AG04450 (cell line): Measurements from ENCODE around the gene CSGALNACT2. TPM values are rescaled to one million over a fixed set of nuclear protein-coding genes. Genes with fewer than 3 reads are reported as not detected.

Source experiments
- CTCF ChIA-PET: fragments of 300-600, 350-600 bp; formaldehyde crosslinking; extraction: SDS; loops from one replicate; lab custom pipeline; 2022; ENCODE audit warnings: antibody characterized with exemption, inconsistent platforms; lab: Charles Lee
- POLR2A ChIA-PET: fragments of 350-600 bp; formaldehyde crosslinking; extraction: SDS; loops from one replicate; lab custom pipeline; 2021; ENCODE audit warnings: antibody characterized with exemption, inconsistent platforms; lab: Yijun Ruan, JAX
- DNase-seq: peaks from one replicate; pipeline ENCODE4 v3.0.0-alpha.2; 2011; ENCODE audit warnings: low read depth, low spot score
- H3K27ac ChIP-seq: one replicate; pipeline ENCODE4 v1.5.1; 2012; ENCODE audit warnings: low read depth, low read length, control low read depth
- H3K27me3 ChIP-seq: one replicate; pipeline ENCODE4 v1.6.0; 2012; ENCODE audit warnings: low read length; ENCODE audit not compliant: control insufficient read depth, insufficient read depth
- H3K4me3 ChIP-seq: 2 replicates; pipeline ENCODE4 v1.5.1; 2011; ENCODE audit warnings: mild to moderate bottlenecking, low read depth, low read length, control low read depth
- H3K9me3 ChIP-seq: 2 replicates; pipeline ENCODE4 v1.5.1; 2012; ENCODE audit warnings: low read length; ENCODE audit not compliant: control insufficient read depth, insufficient read depth
- polyA plus RNA-seq: library from polyadenylated mRNA; depleted of rRNA; stranded (reverse); fragments of >200 nt; gene quantifications from 2 replicates; pipeline ENCODE4 v1.2.3, GENCODE V29; 2011
- TF ChIP-seq, protein P1 (sequence below): IDR thresholded peaks from 2 replicates; pipeline ENCODE4 v1.5.1; 2011; ENCODE audit warnings: low read depth, low read length, control low read depth, inconsistent platforms

The CSGALNACT2 gene
- polyA plus RNA-seq, 1 experiment, result 23.0 TPM

DNA sequence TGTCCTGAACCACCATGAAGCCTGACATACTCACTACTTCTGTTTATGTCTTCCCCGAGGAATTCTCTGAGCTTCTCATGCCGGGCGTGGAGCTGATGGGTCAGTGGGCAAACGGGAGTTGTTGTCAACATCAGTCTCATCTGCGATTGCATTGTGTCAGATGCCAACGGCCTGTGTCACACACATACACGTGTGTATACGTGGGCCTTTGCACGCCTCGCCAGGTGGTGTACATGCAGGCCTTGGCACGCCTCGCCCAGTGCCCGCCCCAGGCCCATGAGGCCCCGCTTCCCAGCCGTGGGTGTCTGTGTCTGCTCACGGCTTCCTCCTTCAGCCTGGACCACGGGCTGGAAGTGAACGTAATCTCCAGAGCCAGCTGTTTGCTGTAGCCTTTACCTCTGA is 7.5 kb upstream of the CSGALNACT2 start:
- H3K27ac ChIP-seq, result no peak overlapping the region
- TF ChIP-seq, protein P1, sequence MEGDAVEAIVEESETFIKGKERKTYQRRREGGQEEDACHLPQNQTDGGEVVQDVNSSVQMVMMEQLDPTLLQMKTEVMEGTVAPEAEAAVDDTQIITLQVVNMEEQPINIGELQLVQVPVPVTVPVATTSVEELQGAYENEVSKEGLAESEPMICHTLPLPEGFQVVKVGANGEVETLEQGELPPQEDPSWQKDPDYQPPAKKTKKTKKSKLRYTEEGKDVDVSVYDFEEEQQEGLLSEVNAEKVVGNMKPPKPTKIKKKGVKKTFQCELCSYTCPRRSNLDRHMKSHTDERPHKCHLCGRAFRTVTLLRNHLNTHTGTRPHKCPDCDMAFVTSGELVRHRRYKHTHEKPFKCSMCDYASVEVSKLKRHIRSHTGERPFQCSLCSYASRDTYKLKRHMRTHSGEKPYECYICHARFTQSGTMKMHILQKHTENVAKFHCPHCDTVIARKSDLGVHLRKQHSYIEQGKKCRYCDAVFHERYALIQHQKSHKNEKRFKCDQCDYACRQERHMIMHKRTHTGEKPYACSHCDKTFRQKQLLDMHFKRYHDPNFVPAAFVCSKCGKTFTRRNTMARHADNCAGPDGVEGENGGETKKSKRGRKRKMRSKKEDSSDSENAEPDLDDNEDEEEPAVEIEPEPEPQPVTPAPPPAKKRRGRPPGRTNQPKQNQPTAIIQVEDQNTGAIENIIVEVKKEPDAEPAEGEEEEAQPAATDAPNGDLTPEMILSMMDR, result no peak
- H3K4me3 ChIP-seq, result no peak overlapping the region
- CTCF ChIA-PET, result interaction anchor here (0.6 kb wide), 1 partner anchor 257 kb away, joined by 5 read pairs; no protein-coding TSS in a partner anchor
- POLR2A ChIA-PET, result no interaction called here
- peaks cover 24% of the 10 kb centered on the region for H3K27me3 ChIP-seq
- DNase-seq, result no peak
- no peaks in the 10 kb centered on the region; the same call in 1 of the 2 replicates for H3K9me3 ChIP-seq

- no peak overlapping the region for H3K27ac ChIP-seq
- DNase-seq, result no peak
- ChIA-PET CTCF (no interaction called here), POLR2A (no interaction called here)
- H3K4me3 ChIP-seq, result no peak overlapping the region
- TF ChIP-seq, protein P1, result no peak
- H3K27me3 ChIP-seq, result peaks cover 20% of the 10 kb centered on the region
- H3K9me3 ChIP-seq, result no peaks in the 10 kb centered on the region; the same call in 1 of the 2 replicates
Measured at GRCh38 chr10:43131256-43131655, 7.0 kb upstream of the CSGALNACT2 start.

DNA sequence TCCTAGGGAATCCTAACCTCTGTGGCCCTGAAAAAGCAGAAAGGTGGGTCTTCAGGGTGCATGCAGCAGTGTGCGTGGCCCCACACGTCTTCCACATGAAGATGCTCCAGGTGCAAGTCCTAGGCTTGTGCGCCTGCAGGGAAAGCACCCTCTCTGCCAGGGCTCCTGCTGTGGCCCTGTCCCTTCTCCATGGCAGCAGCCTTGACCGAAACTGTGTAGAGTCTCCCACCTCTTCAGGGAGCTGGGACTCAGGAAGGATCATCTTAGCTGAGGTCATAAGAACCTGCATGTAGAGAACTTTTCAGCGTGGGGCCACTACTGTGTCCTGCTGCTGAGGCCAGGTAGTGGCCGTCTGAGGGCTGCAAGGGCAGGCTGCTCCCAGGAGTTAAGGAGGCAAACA is 6.3 kb upstream of the CSGALNACT2 start:
- POLR2A ChIA-PET, result no interaction called here
- H3K27me3 ChIP-seq, result peaks cover 18% of the 10 kb centered on the region

GRCh38 chr10:43132867-43133787 is 5.1 kb upstream of the CSGALNACT2 start:
- H3K4me3 ChIP-seq, result no peak overlapping the region
- no peak for DNase-seq
- no peak overlapping the region for H3K27ac ChIP-seq
- TF ChIP-seq, protein P1, result no peak
- no peaks in the 10 kb centered on the region; the same call in 1 of the 2 replicates for H3K9me3 ChIP-seq
- POLR2A ChIA-PET, result no interaction called here
- peaks cover 11% of the 10 kb centered on the region for H3K27me3 ChIP-seq
- CTCF ChIA-PET, result interaction anchor here (1.6 to 1.8 kb wide), 2 partner anchors 69 to 71 kb away, joined by 4 to 5 read pairs; no protein-coding TSS in a partner anchor

More for the DNA sequence above, 6.3 kb upstream of the CSGALNACT2 start:
- H3K4me3 ChIP-seq, result no peak overlapping the region
- H3K9me3 ChIP-seq, result no peaks in the 10 kb centered on the region; the same call in 1 of the 2 replicates
- TF ChIP-seq, protein P1, result no peak
- CTCF ChIA-PET, result interaction anchor here (1.6 to 1.8 kb wide), 2 partner anchors 70 to 73 kb away, joined by 4 to 5 read pairs; no protein-coding TSS in a partner anchor
- no peak for DNase-seq
- H3K27ac ChIP-seq, result no peak overlapping the region
